WTC11 (cell line): ENCODE measurements around the gene CSNK2A1.

Experiments used
- AFF4 ChIP-seq: sonication (generic); formaldehyde crosslinking; IDR thresholded peaks from 2 replicates; pipeline ENCODE4 v1.8.1; 2023; ENCODE audit warnings: mild to moderate bottlenecking, missing genetic modification reagents, borderline replicate concordance
- ATF3 ChIP-seq: sonication (generic); formaldehyde crosslinking; conservative IDR thresholded peaks from 2 replicates; pipeline ENCODE4 v1.8.1; 2022; ENCODE audit warnings: mild to moderate bottlenecking, missing genetic modification reagents
- CBFB ChIP-seq: sonication (generic); formaldehyde crosslinking; IDR thresholded peaks from 2 replicates; pipeline ENCODE4 v1.8.1; 2022; ENCODE audit warnings: mild to moderate bottlenecking, low read depth, missing genetic modification reagents
- ETV6 ChIP-seq: sonication (generic); formaldehyde crosslinking; IDR thresholded peaks from 2 replicates; pipeline ENCODE4 v1.8.1; 2022; ENCODE audit warnings: mild to moderate bottlenecking, missing genetic modification reagents
- JUN ChIP-seq: sonication (generic); formaldehyde crosslinking; IDR thresholded peaks from 2 replicates; pipeline ENCODE4 v1.8.0; 2023; ENCODE audit warnings: mild to moderate bottlenecking, missing genetic modification reagents
- MAX ChIP-seq: sonication (generic); formaldehyde crosslinking; IDR thresholded peaks from 2 replicates; pipeline ENCODE4 v1.8.0; 2022; ENCODE audit warnings: mild to moderate bottlenecking, missing genetic modification reagents
- NFYB ChIP-seq: sonication (generic); formaldehyde crosslinking; conservative IDR thresholded peaks from 2 replicates; pipeline ENCODE4 v1.8.0; 2022; ENCODE audit warnings: low read depth, missing genetic modification reagents
- NR3C1 ChIP-seq: sonication (generic); formaldehyde crosslinking; conservative IDR thresholded peaks from 2 replicates; pipeline ENCODE4 v1.8.1; 2023; ENCODE audit warnings: low read depth, mild to moderate bottlenecking, missing genetic modification reagents
- TF ChIP-seq, protein P1 (sequence below): fragments of 200-600 bp; IDR thresholded peaks from 2 replicates; pipeline ENCODE4 v1.8.0; 2022; ENCODE audit warnings: antibody characterized with exemption

GRCh38 chr20:563187-563586 lies 19.6 kb upstream of the CSNK2A1 start:
- TF ChIP-seq AFF4 (CRISPR knock-in tag) = no peak
- TF ChIP-seq NFYB (CRISPR knock-in tag) = no peak
- TF ChIP-seq ETV6 (CRISPR knock-in tag) = no peak
- no peak for TF ChIP-seq NR3C1 (CRISPR knock-in tag)
- TF ChIP-seq, protein P1, sequence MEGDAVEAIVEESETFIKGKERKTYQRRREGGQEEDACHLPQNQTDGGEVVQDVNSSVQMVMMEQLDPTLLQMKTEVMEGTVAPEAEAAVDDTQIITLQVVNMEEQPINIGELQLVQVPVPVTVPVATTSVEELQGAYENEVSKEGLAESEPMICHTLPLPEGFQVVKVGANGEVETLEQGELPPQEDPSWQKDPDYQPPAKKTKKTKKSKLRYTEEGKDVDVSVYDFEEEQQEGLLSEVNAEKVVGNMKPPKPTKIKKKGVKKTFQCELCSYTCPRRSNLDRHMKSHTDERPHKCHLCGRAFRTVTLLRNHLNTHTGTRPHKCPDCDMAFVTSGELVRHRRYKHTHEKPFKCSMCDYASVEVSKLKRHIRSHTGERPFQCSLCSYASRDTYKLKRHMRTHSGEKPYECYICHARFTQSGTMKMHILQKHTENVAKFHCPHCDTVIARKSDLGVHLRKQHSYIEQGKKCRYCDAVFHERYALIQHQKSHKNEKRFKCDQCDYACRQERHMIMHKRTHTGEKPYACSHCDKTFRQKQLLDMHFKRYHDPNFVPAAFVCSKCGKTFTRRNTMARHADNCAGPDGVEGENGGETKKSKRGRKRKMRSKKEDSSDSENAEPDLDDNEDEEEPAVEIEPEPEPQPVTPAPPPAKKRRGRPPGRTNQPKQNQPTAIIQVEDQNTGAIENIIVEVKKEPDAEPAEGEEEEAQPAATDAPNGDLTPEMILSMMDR = no peak
- no peak for TF ChIP-seq JUN (CRISPR knock-in tag)
- TF ChIP-seq CBFB (CRISPR knock-in tag) = no peak
- no peak for TF ChIP-seq ATF3
- TF ChIP-seq MAX (CRISPR knock-in tag) = no peak
